Measurements from ENCODE around the gene ST6GALNAC4. TPM values are rescaled to one million over a fixed set of nuclear protein-coding genes. Genes with fewer than 3 reads are reported as not detected.

Gene ST6GALNAC4
- polyA plus RNA-seq, 1 of the 3 experiments (the other 2 are of a cell fraction) = 30.2 TPM

DNA sequence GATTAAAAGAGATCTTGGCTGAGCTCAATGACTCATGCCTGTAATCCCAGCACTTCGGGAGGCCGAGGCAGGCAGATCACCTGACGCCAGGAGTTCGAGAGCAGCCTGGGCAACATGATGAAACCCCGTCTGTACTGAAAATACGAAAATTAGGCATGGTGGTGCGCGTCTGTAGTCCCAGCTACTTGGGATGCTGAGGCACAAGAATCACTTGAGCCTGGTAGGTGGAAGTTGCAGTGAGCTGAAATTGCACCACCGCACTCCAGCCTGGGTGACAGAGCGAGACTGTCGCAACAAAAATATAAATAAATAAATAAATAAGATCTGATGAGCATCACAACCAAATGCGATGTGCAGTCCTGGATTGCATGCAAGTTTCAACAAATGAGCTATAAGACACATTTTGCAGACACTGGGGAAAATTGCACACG, 53.6 kb downstream of the ST6GALNAC4 start (continued):
- TF ChIP-seq, protein P1, sequence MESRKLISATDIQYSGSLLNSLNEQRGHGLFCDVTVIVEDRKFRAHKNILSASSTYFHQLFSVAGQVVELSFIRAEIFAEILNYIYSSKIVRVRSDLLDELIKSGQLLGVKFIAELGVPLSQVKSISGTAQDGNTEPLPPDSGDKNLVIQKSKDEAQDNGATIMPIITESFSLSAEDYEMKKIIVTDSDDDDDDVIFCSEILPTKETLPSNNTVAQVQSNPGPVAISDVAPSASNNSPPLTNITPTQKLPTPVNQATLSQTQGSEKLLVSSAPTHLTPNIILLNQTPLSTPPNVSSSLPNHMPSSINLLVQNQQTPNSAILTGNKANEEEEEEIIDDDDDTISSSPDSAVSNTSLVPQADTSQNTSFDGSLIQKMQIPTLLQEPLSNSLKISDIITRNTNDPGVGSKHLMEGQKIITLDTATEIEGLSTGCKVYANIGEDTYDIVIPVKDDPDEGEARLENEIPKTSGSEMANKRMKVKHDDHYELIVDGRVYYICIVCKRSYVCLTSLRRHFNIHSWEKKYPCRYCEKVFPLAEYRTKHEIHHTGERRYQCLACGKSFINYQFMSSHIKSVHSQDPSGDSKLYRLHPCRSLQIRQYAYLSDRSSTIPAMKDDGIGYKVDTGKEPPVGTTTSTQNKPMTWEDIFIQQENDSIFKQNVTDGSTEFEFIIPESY (IDR thresholded peaks at IDR 0.05; ENCODE audit: borderline replicate concordance, low read depth) = no peak
- no peak for TF ChIP-seq TAF1 (IDR thresholded peaks at IDR 0.05; ENCODE audit: borderline replicate concordance, low read depth, low read length)
- TF ChIP-seq GATA2 (CRISPR knock-in tag; IDR thresholded peaks at IDR 0.05) = no peak
- TF ChIP-seq TEAD4 (IDR thresholded peaks at IDR 0.05; ENCODE audit: borderline replicate concordance, insufficient read depth) = no peak

DNA sequence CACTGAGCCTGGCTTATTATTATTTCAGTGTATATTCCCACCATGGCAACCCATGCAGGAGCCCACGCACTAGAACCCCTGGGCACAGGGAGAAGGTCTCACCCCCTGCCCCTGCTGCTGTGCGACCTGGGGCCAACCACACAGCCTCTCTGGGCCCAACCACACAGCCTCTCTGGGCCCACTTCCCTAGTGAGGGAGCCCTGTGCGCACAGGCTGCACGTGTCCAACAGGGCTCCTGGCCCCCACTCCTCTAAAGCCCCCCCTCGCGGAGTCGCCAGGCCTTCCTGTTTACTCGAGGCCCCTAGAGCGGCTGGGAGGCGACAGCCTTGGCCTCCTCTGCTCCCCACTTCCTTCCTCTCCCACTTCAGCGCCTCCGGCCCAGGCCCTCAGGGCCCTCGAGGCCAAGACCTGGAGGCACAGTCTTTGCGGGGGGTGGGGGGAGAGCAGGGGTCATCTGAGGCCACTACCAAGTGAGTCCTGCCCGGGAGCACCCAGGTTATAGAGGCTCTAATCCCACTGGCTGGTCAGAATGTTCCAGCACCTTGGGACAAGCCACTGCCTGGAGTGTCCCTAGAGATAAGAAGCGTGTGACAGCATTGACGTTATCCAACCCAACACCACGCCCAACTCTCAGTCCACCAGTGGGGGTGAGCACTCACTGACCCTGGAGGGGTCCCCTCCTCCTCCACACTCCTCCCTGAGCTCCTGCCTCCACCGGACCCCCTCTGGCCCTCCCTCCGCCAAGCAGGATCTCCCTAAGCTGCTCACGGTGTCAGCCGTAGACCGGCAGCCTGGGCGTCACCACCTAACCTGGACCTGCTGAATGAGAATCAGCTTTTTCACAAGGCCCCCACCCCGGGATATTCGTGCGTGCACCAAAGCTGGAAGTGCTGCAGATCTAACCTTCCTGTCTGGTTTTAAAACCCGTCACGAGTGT, 54.5 kb downstream of the ST6GALNAC4 start:
- H2AFZ ChIP-seq (ENCODE audit: low read depth) = no peak overlapping the region
- no peaks in the 10 kb centered on the region for H4K20me1 ChIP-seq (ENCODE audit: insufficient read depth)
- no peak overlapping the region for H3K4me2 ChIP-seq
- H3K79me2 ChIP-seq (ENCODE audit: insufficient read depth) = no peaks in the 10 kb centered on the region
- no peak for DNase-seq
- POLR2A ChIA-PET = interaction anchor here (1.3 kb wide), 1 partner anchor 9 kb away, joined by 3 read pairs; no protein-coding TSS in a partner anchor
- H3K4me1 ChIP-seq (ENCODE audit: control insufficient read depth in 1 of 2, insufficient read depth in 2 of 2, low read depth in 1 of 2, low read length in 1 of 2) = peaks cover 0 to 18% of the 10 kb centered on the region in 2 experiments; a peak in 1 of 4 replicates
- H3K9me3 ChIP-seq = no peaks in the 10 kb centered on the region
- H3K27ac ChIP-seq (ENCODE audit: low read depth in 2 of 2, low read length in 1 of 2) = no peak overlapping the region
- no peak for TF ChIP-seq MXI1 (IDR thresholded peaks at IDR 0.05; ENCODE audit: low read depth, low read length)
- no peaks in the 10 kb centered on the region for H3K36me3 ChIP-seq (replicated peaks in 1 of 2; ENCODE audit: control insufficient read depth in 1 of 2, insufficient read depth in 2 of 2, low read length in 1 of 2)
- H3K9me2 ChIP-seq = no peaks in the 10 kb centered on the region
- H3K4me3 ChIP-seq (ENCODE audit: low read depth in 2 of 2, low read length in 1 of 2) = no peak overlapping the region
- H3K27me3 ChIP-seq (ENCODE audit: insufficient read depth) = no peaks in the 10 kb centered on the region
- H3K9ac ChIP-seq = no peak overlapping the region
- CTCF ChIA-PET = interaction anchor here (0.9 to 10.9 kb wide), 5 partner anchors 9 to 128 kb away, joined by 3 to 116 read pairs (median 5); partner anchors contain the start of gene TOR2A
- no peaks in the 10 kb centered on the region for H3F3A ChIP-seq (replicated peaks; ENCODE audit: insufficient read depth)
- WGBS (ENCODE audit: low lambda C conversion rate) = 80% methylated on average over 25 of the region's 29 CpGs

DNA sequence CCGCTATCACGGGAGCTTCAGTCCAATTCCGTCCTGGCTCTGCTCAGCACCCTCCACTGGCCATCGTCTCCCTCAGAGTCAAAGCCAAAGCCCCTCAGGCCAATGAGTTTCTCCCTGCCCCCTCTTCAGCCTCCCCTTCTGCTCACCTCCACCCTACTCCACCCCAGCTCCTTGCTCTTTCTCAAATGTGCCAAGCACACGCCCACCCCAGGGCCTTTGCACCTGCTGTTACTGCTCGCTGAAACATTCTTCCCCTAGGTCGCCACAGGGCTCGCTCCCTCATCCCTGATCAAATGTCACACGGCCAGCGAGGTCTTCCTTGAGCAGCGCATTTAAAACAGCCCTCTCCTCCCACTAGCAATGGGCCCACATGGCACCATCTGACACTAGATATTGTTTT, 56.1 kb downstream of the ST6GALNAC4 start:
- Histone ChIP-seq H3K36me3 (replicated peaks in 1 of 2; ENCODE audit: control insufficient read depth in 1 of 2, insufficient read depth in 2 of 2, low read length in 1 of 2) (no peaks in the 10 kb centered on the region), H3K9me3 (no peaks in the 10 kb centered on the region), H3K9me2 (no peaks in the 10 kb centered on the region), H3K4me3 (ENCODE audit: low read depth in 2 of 2, low read length in 1 of 2) (no peak overlapping the region), H3F3A (replicated peaks; ENCODE audit: insufficient read depth) (no peaks in the 10 kb centered on the region), H3K79me2 (ENCODE audit: insufficient read depth) (no peaks in the 10 kb centered on the region), H3K27ac (ENCODE audit: low read depth in 2 of 2, low read length in 1 of 2) (no peak overlapping the region), H3K9ac (no peak overlapping the region), H4K20me1 (ENCODE audit: insufficient read depth) (no peaks in the 10 kb centered on the region), H3K4me2 (no peak overlapping the region), H2AFZ (ENCODE audit: low read depth) (no peak overlapping the region), H3K4me1 (ENCODE audit: control insufficient read depth in 1 of 2, insufficient read depth in 2 of 2, low read depth in 1 of 2, low read length in 1 of 2) (peaks cover 0 to 18% of the 10 kb centered on the region in 2 experiments; a peak in 1 of 4 replicates), H3K27me3 (ENCODE audit: insufficient read depth) (no peaks in the 10 kb centered on the region)
- no peak for DNase-seq
- 89% methylated on average over 11 of the region's 11 CpGs for WGBS (ENCODE audit: low lambda C conversion rate)
- ChIA-PET POLR2A (no interaction called here), CTCF (interaction anchor here (0.6 to 10.9 kb wide), 5 partner anchors 10 to 126 kb away, joined by 3 to 116 read pairs (median 5); partner anchors contain the start of gene TOR2A)
- TF ChIP-seq SIN3A (IDR thresholded peaks at IDR 0.05; ENCODE audit: borderline replicate concordance, low read depth, low read length) = no peak
- TF ChIP-seq EZH2phosphoT487 (IDR thresholded peaks at IDR 0.05; ENCODE audit: borderline replicate concordance, low read depth) = no peak
- no peak for TF ChIP-seq RAD21 (IDR thresholded peaks at IDR 0.05; ENCODE audit: low read length)
- no peak for TF ChIP-seq POLR2AphosphoS5 (IDR thresholded peaks at IDR 0.05; ENCODE audit: low read depth, low read length)
- TF ChIP-seq NRF1 (IDR thresholded peaks at IDR 0.05; ENCODE audit: low read depth, low read length) = no peak
- TF ChIP-seq, protein P2, sequence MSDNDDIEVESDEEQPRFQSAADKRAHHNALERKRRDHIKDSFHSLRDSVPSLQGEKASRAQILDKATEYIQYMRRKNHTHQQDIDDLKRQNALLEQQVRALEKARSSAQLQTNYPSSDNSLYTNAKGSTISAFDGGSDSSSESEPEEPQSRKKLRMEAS (IDR thresholded peaks at IDR 0.05; ENCODE audit: low read depth) = no peak
- TF ChIP-seq TEAD4 (IDR thresholded peaks at IDR 0.05; ENCODE audit: borderline replicate concordance, insufficient read depth) = no peak
- TF ChIP-seq, protein P3, sequence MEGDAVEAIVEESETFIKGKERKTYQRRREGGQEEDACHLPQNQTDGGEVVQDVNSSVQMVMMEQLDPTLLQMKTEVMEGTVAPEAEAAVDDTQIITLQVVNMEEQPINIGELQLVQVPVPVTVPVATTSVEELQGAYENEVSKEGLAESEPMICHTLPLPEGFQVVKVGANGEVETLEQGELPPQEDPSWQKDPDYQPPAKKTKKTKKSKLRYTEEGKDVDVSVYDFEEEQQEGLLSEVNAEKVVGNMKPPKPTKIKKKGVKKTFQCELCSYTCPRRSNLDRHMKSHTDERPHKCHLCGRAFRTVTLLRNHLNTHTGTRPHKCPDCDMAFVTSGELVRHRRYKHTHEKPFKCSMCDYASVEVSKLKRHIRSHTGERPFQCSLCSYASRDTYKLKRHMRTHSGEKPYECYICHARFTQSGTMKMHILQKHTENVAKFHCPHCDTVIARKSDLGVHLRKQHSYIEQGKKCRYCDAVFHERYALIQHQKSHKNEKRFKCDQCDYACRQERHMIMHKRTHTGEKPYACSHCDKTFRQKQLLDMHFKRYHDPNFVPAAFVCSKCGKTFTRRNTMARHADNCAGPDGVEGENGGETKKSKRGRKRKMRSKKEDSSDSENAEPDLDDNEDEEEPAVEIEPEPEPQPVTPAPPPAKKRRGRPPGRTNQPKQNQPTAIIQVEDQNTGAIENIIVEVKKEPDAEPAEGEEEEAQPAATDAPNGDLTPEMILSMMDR (IDR thresholded peaks at IDR 0.05) = no peak
- TF ChIP-seq RFX5 (IDR thresholded peaks at IDR 0.05; ENCODE audit: low read length) = no peak
- TF ChIP-seq FOXM1 (IDR thresholded peaks at IDR 0.05; ENCODE audit: low read depth) = no peak
- no peak for TF ChIP-seq MEF2A (IDR thresholded peaks at IDR 0.05; ENCODE audit: borderline replicate concordance, low read depth)
- TF ChIP-seq RXRA (IDR thresholded peaks at IDR 0.05; ENCODE audit: borderline replicate concordance, low read depth) = no peak
- no peak for TF ChIP-seq NFIC (IDR thresholded peaks at IDR 0.05; ENCODE audit: borderline replicate concordance)
